ENCODE data around the gene ALAD. TPM values are rescaled to one million over a fixed set of nuclear protein-coding genes. Genes with fewer than 3 reads are reported as not detected.

ALAD gene
- polyA plus RNA-seq, 1 donor (not counting 4 experiments of a cell fraction or from before 2014, with no cell fraction given): 9.3 TPM

DNA sequence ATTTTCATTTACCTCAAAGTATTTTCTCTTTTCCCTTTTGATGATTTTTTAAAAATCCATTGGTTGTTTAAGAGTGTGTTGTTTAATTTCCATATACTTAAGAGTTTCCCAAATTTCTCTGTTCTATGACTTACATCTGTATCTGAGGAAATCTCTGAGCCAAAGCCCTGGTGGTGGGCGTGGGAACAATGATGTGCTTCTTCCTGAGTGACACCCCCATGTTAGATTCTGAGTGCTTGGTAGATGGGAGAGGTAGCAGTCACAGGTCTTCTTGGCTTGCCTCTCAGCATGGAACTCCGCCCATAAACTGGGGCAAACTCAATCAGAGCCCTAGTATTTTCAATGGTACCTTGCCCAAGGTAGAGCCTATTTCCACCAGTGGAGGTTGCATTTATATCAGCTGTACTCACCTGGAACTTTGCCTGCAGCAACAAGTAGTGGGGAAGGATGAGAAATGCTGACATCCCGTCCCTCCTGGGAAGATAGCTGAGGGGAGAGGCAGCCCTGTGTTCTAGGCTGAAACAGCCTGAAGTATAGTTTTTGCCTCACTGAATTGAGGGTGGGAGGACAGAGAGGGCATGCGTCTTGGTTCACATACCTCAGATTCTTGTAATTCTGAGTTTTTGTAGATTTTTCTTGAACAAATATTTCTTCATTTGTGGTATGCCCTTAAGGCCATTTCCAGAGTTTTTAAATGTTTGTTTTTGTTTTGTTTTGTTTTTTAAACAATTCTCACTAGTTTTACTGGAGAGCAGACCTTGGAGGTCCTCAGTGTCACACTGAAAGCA, 35.8 kb upstream of the ALAD start:
- Histone ChIP-seq H3K9me1 (ENCODE audit: control insufficient read depth, extremely low read depth, insufficient read depth, low read length) (no peaks in the 10 kb centered on the region), H3K36me3 (ENCODE audit: control insufficient read depth in 2 of 2, extremely low read depth in 1 of 2, insufficient read depth in 2 of 2, low read length in 2 of 2) (no peaks in the 10 kb centered on the region), H4K20me1 (ENCODE audit: control insufficient read depth, extremely low read depth, insufficient read depth, low read length) (no peaks in the 10 kb centered on the region), H3K27me3 (ENCODE audit: control insufficient read depth, extremely low read depth, insufficient read depth, low read length) (no peaks in the 10 kb centered on the region), H3K4me1 (ENCODE audit: control insufficient read depth, extremely low read depth, insufficient read depth, low read length) (no peaks in the 10 kb centered on the region), H3K4me3 (ENCODE audit: control insufficient read depth in 2 of 3, extremely low read depth in 1 of 3, insufficient read depth in 2 of 3, low read depth in 1 of 3, low read length in 3 of 3) (no peak overlapping the region), H3K4me2 (ENCODE audit: control insufficient read depth, extremely low read depth, insufficient read depth, low read depth, low read length) (no peak overlapping the region), H2AFZ (ENCODE audit: control insufficient read depth, low read length) (no peak overlapping the region), H3K9me3 (ENCODE audit: control insufficient read depth, low read depth, low read length) (no peaks in the 10 kb centered on the region), H3K79me2 (ENCODE audit: control insufficient read depth, insufficient read depth, low read length) (no peaks in the 10 kb centered on the region), H3K27ac (ENCODE audit: control insufficient read depth, insufficient read depth, low read length) (no peak overlapping the region), H3K9ac (ENCODE audit: control insufficient read depth, extremely low read depth, insufficient read depth, low read length) (no peak overlapping the region)
- DNase-seq (ENCODE audit: low read depth, low spot score): no peak
- FAIRE-seq: no peak
- dilution Hi-C loops (cut with MboI; ENCODE audit: extremely low pct_ligation_motif_present, low sequenced_read_pairs): no loop called here
- TF ChIP-seq, protein P1, sequence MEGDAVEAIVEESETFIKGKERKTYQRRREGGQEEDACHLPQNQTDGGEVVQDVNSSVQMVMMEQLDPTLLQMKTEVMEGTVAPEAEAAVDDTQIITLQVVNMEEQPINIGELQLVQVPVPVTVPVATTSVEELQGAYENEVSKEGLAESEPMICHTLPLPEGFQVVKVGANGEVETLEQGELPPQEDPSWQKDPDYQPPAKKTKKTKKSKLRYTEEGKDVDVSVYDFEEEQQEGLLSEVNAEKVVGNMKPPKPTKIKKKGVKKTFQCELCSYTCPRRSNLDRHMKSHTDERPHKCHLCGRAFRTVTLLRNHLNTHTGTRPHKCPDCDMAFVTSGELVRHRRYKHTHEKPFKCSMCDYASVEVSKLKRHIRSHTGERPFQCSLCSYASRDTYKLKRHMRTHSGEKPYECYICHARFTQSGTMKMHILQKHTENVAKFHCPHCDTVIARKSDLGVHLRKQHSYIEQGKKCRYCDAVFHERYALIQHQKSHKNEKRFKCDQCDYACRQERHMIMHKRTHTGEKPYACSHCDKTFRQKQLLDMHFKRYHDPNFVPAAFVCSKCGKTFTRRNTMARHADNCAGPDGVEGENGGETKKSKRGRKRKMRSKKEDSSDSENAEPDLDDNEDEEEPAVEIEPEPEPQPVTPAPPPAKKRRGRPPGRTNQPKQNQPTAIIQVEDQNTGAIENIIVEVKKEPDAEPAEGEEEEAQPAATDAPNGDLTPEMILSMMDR (optimal IDR thresholded peaks at IDR 0.05 in 1 of 3, IDR thresholded peaks at IDR 0.05 in 1 of 3, conservative IDR thresholded peaks at IDR 0.05 in 1 of 3; ENCODE audit: extremely low read depth in 1 of 3, insufficient read depth in 2 of 3, low read length in 3 of 3): no peak
- TF ChIP-seq EZH2 (IDR thresholded peaks at IDR 0.05; ENCODE audit: low read length): no peak

DNA sequence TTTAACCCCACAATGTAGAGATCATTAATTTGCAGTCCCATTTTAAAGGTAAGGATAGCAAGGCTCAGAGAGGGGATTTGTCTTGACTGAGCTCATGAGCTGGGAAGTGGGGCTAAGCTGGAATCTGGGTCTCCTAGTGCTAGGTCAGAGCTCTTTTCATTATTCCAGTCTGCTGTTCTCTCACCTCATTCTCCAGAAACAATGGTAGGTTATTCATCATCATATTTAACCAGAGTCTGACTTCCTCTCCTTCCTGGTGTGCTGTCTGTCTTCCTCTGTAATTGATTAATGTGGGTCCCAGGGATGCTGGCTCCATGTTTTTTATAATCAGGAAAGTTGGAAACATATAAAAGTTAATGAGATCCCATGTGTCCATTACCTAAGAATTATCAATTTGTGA, 30.1 kb upstream of the ALAD start:
- H3K9me1 ChIP-seq (ENCODE audit: control insufficient read depth, extremely low read depth, insufficient read depth, low read length): no peaks in the 10 kb centered on the region
- H3K36me3 ChIP-seq (ENCODE audit: control insufficient read depth in 2 of 2, extremely low read depth in 1 of 2, insufficient read depth in 2 of 2, low read length in 2 of 2): no peaks in the 10 kb centered on the region
- dilution Hi-C loops (cut with MboI; ENCODE audit: extremely low pct_ligation_motif_present, low sequenced_read_pairs): no loop called here
- H3K4me3 ChIP-seq (ENCODE audit: control insufficient read depth in 2 of 3, extremely low read depth in 1 of 3, insufficient read depth in 2 of 3, low read depth in 1 of 3, low read length in 3 of 3): no peak overlapping the region
- no peak overlapping the region for H3K4me2 ChIP-seq (ENCODE audit: control insufficient read depth, extremely low read depth, insufficient read depth, low read depth, low read length)
- no peaks in the 10 kb centered on the region for H3K9me3 ChIP-seq (ENCODE audit: control insufficient read depth, low read depth, low read length)
- no peaks in the 10 kb centered on the region for H3K27me3 ChIP-seq (ENCODE audit: control insufficient read depth, extremely low read depth, insufficient read depth, low read length)
- DNase-seq (ENCODE audit: low read depth, low spot score) (no peak), FAIRE-seq (no peak)
- no peak for TF ChIP-seq EZH2 (IDR thresholded peaks at IDR 0.05; ENCODE audit: low read length)
- TF ChIP-seq, protein P1 (optimal IDR thresholded peaks at IDR 0.05 in 1 of 3, IDR thresholded peaks at IDR 0.05 in 1 of 3, conservative IDR thresholded peaks at IDR 0.05 in 1 of 3; ENCODE audit: extremely low read depth in 1 of 3, insufficient read depth in 2 of 3, low read length in 3 of 3): no peak
- no peaks in the 10 kb centered on the region for H3K79me2 ChIP-seq (ENCODE audit: control insufficient read depth, insufficient read depth, low read length)
- no peak overlapping the region for H3K27ac ChIP-seq (ENCODE audit: control insufficient read depth, insufficient read depth, low read length)
- H3K4me1 ChIP-seq (ENCODE audit: control insufficient read depth, extremely low read depth, insufficient read depth, low read length): no peaks in the 10 kb centered on the region
- H2AFZ ChIP-seq (ENCODE audit: control insufficient read depth, low read length): no peak overlapping the region
- H3K9ac ChIP-seq (ENCODE audit: control insufficient read depth, extremely low read depth, insufficient read depth, low read length): no peak overlapping the region
- no peaks in the 10 kb centered on the region for H4K20me1 ChIP-seq (ENCODE audit: control insufficient read depth, extremely low read depth, insufficient read depth, low read length)
